Colonic mucosa (tissue), 4 donors: Measurements from ENCODE around the gene AGRP. TPM values are rescaled to one million over a fixed set of nuclear protein-coding genes. Genes with fewer than 3 reads are reported as not detected.

Experiments
- DNase-seq: peaks from one replicate; pipeline ENCODE4 v3.0.0-alpha.2; 2020
- H3K27ac ChIP-seq: fragments of 200-600 bp; one replicate; pipeline ENCODE4 v1.8.0; 2021
- H3K27me3 ChIP-seq: fragments of 200-600 bp; one replicate; pipeline ENCODE4 v1.8.0; 2021
- H3K36me3 ChIP-seq: fragments of 200-600 bp; one replicate; pipeline ENCODE4 v1.8.0; 2021
- H3K4me1 ChIP-seq: fragments of 200-600 bp; one replicate; pipeline ENCODE4 v1.8.0; 2021; ENCODE audit warnings: mild to moderate bottlenecking
- H3K4me3 ChIP-seq: fragments of 200-600 bp; one replicate; pipeline ENCODE4 v1.8.0; 2021
- H3K9ac ChIP-seq, 2 donors: one replicate each; pipeline ENCODE4 v1.7.0; 2013; ENCODE audit warnings: control low read depth in 2 of 2, low read depth in 2 of 2, low read length in 2 of 2
- H3K9me3 ChIP-seq: fragments of 200-600 bp; one replicate; pipeline ENCODE4 v1.8.0; 2021
- intact Hi-C: fragments of 100-400 bp; cut with DNase I; formaldehyde crosslinking; loops from one replicate; pipeline ENCODE4 v1.14.1; 2022
- total RNA-seq, 2 donors: library from RNA; stranded (reverse); fragmentation: NEBNext Ultra II Directional in 1 of 2; extraction: Animal tissue kit (Norgen Biotek cat#: 25700) in 1 of 2; gene quantifications; one replicate each; pipeline ENCODE4 v1.2.1, GENCODE V29; 2021
- TF ChIP-seq, protein P1 (sequence below): fragments of 200-600 bp; IDR thresholded peaks from one replicate; pipeline ENCODE4 v1.8.0; 2022; ENCODE audit warnings: antibody characterized with exemption, mild to moderate bottlenecking
- donor health status: healthy.
- donor health status: DM: no; HTN: no; CAD: no.
- donor health status: DM: no; HTN: no; CAD: no.

The AGRP gene
- total RNA-seq, 2 donors from 2014 or later: not detected

- intact Hi-C loops: no loop called here
- no peak overlapping the region for H3K4me3 ChIP-seq
- peaks cover 46% of the 10 kb centered on the region for H3K4me1 ChIP-seq
- DNase-seq: peak; percentile 54
- peak overlapping the region; percentile 92 for H3K27ac ChIP-seq
- peak overlapping the region; percentile 78 to 91 for H3K9ac ChIP-seq
- TF ChIP-seq, protein P1, sequence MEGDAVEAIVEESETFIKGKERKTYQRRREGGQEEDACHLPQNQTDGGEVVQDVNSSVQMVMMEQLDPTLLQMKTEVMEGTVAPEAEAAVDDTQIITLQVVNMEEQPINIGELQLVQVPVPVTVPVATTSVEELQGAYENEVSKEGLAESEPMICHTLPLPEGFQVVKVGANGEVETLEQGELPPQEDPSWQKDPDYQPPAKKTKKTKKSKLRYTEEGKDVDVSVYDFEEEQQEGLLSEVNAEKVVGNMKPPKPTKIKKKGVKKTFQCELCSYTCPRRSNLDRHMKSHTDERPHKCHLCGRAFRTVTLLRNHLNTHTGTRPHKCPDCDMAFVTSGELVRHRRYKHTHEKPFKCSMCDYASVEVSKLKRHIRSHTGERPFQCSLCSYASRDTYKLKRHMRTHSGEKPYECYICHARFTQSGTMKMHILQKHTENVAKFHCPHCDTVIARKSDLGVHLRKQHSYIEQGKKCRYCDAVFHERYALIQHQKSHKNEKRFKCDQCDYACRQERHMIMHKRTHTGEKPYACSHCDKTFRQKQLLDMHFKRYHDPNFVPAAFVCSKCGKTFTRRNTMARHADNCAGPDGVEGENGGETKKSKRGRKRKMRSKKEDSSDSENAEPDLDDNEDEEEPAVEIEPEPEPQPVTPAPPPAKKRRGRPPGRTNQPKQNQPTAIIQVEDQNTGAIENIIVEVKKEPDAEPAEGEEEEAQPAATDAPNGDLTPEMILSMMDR: no peak
- no peaks in the 10 kb centered on the region for H3K36me3 ChIP-seq
- H3K27me3 ChIP-seq: no peaks in the 10 kb centered on the region
- H3K9me3 ChIP-seq: no peaks in the 10 kb centered on the region
These were observed 23.2 kb downstream of the AGRP start for GRCh38 chr16:67460168-67460567.

DNA sequence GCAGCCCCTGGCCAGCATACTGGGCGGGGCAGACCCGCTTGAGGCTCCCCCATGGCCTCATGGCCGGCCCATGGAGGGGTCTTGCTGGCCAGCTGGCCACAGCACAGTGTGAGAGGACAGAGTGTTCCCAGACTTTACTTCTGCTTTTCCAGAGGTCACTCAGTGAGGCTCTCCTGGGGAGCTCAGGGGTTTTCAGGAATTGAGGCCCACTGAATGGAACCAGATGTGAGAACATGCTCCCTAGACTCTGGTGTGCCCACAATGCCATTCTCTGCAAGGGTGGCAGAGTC lies 23.5 kb downstream of the AGRP start:
- Histone ChIP-seq H3K9ac (peak overlapping the region; percentile 78 to 91), H3K27ac (peak overlapping the region; percentile 92), H3K36me3 (no peaks in the 10 kb centered on the region), H3K4me1 (peaks cover 43% of the 10 kb centered on the region), H3K9me3 (no peaks in the 10 kb centered on the region), H3K4me3 (no peak overlapping the region), H3K27me3 (no peaks in the 10 kb centered on the region)
- intact Hi-C loops: no loop called here
- DNase-seq: no peak
- TF ChIP-seq, protein P1: no peak

GRCh38 chr16:67459066-67459860 lies 24.1 kb downstream of the AGRP start:
- TF ChIP-seq, protein P1: no peak
- no peaks in the 10 kb centered on the region for H3K9me3 ChIP-seq
- peaks cover 39% of the 10 kb centered on the region for H3K4me1 ChIP-seq
- H3K36me3 ChIP-seq: no peaks in the 10 kb centered on the region
- H3K27me3 ChIP-seq: no peaks in the 10 kb centered on the region
- H3K4me3 ChIP-seq: peak overlapping the region; percentile 24
- intact Hi-C loops: no loop called here
- peak overlapping the region; percentile 92 for H3K27ac ChIP-seq
- peak overlapping the region; percentile 78 to 91 for H3K9ac ChIP-seq
- DNase-seq: peak; percentile 80

- peak; percentile 19 for DNase-seq
- H3K36me3 ChIP-seq: no peaks in the 10 kb centered on the region
- H3K27ac ChIP-seq: peak overlapping the region; percentile 92
- no peaks in the 10 kb centered on the region for H3K9me3 ChIP-seq
- intact Hi-C loops: no loop called here
- H3K4me3 ChIP-seq: peak overlapping the region; percentile 24
- H3K27me3 ChIP-seq: no peaks in the 10 kb centered on the region
- TF ChIP-seq, protein P1: no peak
- peak overlapping the region; percentile 69 to 91 for H3K9ac ChIP-seq
- H3K4me1 ChIP-seq: peaks cover 39% of the 10 kb centered on the region
These were observed 25.2 kb downstream of the AGRP start for GRCh38 chr16:67458121-67458641.

DNA sequence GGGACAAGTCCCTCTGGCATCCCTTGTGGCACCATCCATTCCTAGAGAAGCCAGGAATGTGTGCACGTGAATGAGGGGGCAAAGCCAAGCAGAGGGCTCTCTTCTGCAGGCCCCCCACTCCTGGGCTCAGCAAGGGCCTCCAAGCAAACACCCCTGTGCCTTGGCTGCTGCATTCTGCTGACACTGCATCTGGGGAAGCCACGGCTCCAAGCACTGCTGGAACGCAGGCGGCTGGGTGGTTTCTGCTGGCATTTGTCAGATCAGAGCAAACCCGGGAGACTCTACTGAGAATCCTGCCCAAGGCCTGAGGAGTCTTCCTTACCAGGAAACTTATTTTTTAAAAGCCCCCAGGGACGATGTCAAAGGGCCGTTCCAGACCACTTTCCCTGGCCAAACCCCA lies 25.7 kb downstream of the AGRP start:
- H3K36me3 ChIP-seq: no peaks in the 10 kb centered on the region
- TF ChIP-seq, protein P1: no peak
- H3K27me3 ChIP-seq: no peaks in the 10 kb centered on the region
- intact Hi-C loops: no loop called here
- DNase-seq: no peak
- peak overlapping the region; percentile 92 for H3K27ac ChIP-seq
- H3K9ac ChIP-seq: peak overlapping the region; percentile 69 to 91
- peaks cover 39% of the 10 kb centered on the region for H3K4me1 ChIP-seq
- no peaks in the 10 kb centered on the region for H3K9me3 ChIP-seq
- peak overlapping the region; percentile 3 for H3K4me3 ChIP-seq
